HFF-Myc (cell line): ENCODE results near the gene TSPAN31.
"Not testable (repeated sequence)": the region's sequence is repeated elsewhere in the genome, so short reads cannot be mapped to it uniquely, and the experiment has no call there.

ENCODE experiments used
- DNase-seq: peaks from one replicate; pipeline ENCODE4 v3.0.0-alpha.2; 2011; ENCODE audit warnings: low read depth; ENCODE audit errors: extremely low read depth
- H3K4me3 ChIP-seq: replicated peaks from 2 replicates; pipeline ENCODE4 v1.5.1; 2011; ENCODE audit warnings: low read depth, mild to moderate bottlenecking, control low read depth, low read length
- CTCF ChIP-seq: IDR thresholded peaks from 2 replicates; pipeline ENCODE4 v1.5.1; 2012; ENCODE audit warnings: mild to moderate bottlenecking, low read depth, low read length, control low read depth; ENCODE audit errors: missing control alignments

The TSPAN31 gene

GRCh38 chr12:57718641-57719528, 26.0 kb upstream of the TSPAN31 start:
- no peak overlapping the region for H3K4me3 ChIP-seq
- no peak for DNase-seq
- TF ChIP-seq CTCF = no peak

DNA sequence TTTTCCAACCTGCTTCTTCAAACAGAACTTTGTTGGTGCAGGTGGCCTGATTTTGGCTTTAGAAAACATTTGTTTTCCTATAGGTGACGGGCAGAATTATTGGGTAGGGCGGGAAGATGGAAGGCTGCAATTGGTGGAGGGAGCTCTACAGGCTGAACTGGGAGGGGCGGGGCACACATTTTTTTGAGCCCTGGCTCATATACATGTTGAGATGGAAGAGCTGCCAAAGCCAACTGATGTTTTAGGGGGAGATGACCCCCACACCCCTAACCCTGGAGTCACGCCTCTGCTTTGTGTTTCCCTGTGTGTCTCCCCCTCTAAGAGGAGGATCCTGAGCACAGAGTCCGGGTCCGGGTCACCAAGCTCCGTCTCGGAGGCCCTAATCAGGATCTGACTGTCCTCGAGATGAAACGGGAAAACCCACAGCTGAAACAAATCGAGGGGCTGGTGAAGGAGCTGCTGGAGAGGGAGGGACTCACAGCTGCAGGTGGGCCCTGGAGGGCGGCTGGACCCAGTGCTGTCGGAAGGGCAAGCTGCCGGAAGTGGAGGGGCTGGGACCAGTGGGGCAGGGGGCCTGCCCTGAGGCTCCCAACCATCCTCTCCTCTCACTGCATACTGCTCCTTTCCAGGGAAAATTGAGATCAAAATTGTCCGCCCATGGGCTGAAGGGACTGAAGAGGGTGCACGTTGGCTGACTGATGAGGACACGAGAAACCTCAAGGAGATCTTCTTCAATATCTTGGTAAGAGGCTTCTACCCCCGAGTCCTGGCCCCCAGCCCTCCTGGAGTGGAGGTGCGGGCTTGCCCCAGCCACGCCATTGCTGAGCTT, 24.8 kb upstream of the TSPAN31 start:
- TF ChIP-seq CTCF = no peak
- no peak overlapping the region for H3K4me3 ChIP-seq
- no peak for DNase-seq

- no peak overlapping the region for H3K4me3 ChIP-seq
- no peak for TF ChIP-seq CTCF
- no peak for DNase-seq
Measured at GRCh38 chr12:57720606-57721595, 23.9 kb upstream of the TSPAN31 start.

GRCh38 chr12:57721846-57722608, 22.8 kb upstream of the TSPAN31 start:
- not testable (repeated sequence) for DNase-seq, H3K4me3 ChIP-seq

GRCh38 chr12:57722716-57723629, 21.9 kb upstream of the TSPAN31 start:
- TF ChIP-seq CTCF = no peak
- DNase-seq = no peak
- H3K4me3 ChIP-seq = no peak overlapping the region

DNA sequence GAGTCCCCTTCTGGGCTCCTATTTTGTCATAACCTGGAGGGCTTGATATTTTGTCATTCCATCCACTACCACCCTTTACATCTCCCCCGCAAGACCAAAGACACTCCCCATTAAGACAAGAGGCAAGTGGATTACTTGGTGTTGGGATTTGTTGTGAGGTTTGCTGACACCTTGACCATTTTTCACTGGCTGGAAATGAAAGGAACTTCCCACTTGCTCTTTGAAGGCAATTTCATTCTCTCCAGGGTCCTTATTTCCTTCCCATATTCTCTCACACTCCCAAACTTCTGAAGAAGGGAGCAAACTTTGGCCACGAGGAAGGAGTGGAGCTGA, 21.2 kb upstream of the TSPAN31 start:
- no peak overlapping the region for H3K4me3 ChIP-seq
- no peak for TF ChIP-seq CTCF
- DNase-seq = no peak
